ENCODE results near the gene SLCO2A1.

The SLCO2A1 gene

GRCh38 chr3:133935843-133936769 lies 93.6 kb downstream of the SLCO2A1 start:
- no peak for FAIRE-seq
- no peak for DNase-seq (ENCODE audit: insufficient read length, low spot score)

DNA sequence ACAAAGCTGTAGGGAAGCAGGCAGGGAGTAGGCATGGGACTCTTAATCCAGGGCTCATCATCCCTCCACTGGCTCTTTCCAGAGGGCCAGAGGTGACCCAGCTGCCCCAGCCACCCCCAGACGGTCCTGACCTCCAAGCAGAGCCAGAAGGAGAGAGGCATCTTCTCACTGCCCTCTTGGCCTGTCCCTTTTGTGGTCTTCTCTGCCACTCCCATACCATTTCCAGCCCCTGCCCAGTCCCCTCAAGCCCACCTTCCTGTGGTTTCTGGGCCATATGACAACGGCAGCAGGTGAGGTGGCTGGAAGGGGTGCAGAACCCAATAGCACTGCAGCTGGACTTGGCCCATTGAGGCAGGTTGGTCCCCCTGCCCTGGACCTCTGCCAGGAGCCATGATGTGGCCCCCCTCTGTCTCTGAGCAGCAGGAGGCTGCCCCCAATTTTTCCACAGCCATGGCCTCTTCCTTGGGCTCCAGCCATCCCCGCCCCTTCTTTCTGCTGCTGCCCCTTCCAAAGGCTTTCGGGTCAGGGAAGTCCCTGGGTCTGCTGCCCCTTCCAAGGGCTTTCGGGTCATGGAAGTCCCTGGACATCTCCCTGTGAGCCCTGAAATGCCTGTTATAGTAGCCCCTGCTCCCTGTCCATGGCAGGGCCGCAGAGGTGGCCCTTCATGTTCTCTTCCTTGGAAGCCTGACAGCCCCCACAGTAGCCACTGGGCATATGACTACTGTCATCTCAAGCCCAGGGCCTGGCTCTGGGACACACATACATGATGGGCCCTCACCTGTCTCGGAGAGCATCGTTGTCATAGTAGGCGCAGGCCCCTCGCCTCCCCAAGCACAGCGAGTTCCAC lies 94.5 kb downstream of the SLCO2A1 start:
- DNase-seq (ENCODE audit: insufficient read length, low spot score) (no peak), FAIRE-seq (no peak)

DNA sequence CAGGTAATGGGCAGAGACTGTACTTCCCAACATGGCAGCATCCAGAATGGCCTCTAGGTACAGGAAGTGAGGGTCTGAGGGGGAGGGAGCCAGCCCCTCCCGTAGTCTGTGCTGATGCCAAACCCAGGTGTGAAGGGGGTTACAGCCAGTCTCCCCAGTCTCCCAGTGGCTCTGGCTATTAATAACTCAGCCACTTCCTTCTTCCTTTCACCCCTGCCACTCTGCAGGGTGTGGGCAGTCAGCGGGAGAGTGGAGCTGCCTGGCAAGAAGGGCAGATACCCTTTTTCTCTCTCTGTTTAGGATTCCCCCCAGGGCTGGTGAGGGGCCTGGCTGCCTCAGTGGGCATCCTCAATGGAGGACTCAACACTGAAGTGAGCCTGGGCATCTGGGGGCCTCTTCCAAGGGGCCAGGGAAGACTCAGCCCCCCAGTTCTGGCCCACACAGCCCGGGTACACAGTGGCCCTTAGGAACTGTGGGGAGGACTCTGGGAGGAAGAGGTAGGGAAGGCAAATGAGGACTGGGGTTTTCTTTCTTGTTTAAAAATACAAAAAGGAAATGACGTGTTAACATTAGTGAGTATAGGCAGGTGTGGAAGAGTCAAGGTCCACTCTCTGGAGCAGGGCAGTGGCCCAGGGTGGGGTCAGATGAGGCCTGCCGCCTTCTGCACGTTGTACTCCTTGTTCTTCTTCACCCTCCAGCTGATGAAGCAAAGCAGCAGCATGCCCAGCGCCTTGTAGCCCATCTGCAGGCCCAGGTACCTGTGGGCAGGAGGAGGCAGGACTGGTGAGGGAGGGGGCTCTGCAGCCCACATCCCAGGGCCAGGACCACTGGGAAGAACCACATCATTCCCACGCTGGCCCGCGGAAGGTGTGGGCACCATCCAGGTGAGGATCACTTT lies 95.4 kb downstream of the SLCO2A1 start:
- no peak for DNase-seq (ENCODE audit: insufficient read length, low spot score)
- no peak for FAIRE-seq

DNA sequence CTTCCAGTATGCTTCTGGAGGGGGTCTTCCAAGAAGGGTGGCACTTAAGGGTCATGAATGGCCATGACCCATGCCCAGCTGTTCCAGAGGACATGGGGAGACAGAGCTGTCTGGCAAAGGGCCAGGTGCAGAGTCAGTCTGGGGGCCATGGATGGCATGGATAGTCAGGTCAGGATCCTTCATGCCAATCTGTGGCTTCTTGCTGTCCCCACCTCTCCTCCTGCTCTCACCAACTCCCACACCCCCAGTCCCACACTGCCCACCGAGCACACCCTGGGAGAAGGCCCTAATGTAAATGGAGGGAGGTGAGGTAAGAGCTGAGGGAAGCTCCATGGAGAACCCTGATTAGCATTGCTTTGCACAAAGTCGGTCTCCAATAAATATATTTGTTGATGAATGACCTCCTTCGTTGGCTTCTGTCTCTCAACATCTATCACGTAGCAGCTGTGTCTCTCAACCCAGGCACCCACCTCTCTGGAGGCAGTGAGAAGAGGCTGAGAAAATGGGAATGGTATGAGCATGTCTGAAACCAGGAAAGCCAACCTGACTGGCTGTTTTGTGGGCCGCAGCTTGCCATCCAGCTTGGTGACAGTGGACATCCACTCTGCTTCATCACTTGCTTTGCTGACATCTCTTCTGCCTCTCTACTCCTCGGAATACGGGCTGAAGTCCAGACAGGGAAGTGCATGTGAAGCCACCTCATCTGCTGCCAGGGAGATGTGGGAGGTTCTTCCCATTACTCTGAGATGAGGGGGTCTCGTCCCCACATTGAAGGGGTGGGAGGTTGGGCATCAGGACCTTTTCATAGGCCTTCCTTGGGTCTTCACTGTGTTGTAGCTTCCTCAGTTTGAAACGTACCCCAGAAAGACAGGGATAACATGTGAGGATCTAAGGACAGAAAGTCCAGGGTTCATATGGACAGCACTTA lies 96.4 kb downstream of the SLCO2A1 start:
- FAIRE-seq: no peak

DNA sequence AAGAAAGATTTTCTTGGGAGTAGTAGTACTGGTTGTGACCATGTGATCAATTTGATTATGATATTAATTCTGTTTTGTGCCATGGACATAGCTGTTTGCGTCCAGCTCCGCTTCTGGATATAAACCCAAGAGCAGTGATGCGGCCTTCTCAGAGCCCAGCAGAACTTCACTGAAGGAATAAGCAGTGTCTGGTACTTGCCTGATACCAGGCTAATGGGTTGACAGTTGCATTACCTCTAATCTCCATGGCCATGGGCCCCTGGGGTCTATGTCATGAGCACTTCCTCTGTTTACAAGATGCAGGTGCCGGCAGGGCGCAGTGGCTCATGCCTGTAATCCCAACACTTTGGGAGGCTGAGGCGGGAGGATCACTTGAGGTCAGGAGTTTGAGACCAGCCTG lies 97.7 kb downstream of the SLCO2A1 start:
- DNase-seq (ENCODE audit: insufficient read length, low spot score): no peak
- FAIRE-seq: no peak

More for the DNA sequence above, 96.4 kb downstream of the SLCO2A1 start:
- DNase-seq (ENCODE audit: insufficient read length, low spot score): no peak

- FAIRE-seq: no peak
These were observed 98.6 kb downstream of the SLCO2A1 start for GRCh38 chr3:133931084-133931483.

DNA sequence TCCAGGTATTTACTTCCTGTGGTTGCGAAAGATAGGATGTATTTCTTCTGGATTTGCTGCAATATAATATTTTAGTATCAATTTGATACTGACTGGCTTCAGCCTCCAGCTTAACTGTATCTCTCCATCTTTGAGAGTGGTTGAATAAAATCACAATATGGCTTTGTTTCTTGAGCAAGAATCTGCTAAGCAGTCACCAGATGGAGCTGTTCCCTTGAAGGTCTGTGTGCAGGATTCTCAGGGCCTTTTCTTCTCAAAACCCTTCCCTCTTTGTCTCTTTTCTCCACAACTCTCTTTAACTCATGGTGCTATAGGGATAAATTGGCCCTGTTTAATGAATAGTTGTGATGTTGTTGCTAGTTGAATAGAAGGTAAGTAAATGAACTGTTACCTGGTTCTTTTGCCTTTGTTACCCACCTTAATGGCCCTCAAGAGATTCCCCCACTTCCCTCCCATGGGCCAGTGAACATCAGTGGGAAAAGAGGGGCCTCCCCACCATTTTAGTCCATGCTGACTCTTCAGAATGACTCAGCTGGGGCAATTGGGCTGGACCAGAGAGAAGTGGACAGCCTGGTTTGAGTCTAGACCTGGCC lies 99.3 kb downstream of the SLCO2A1 start:
- DNase-seq (ENCODE audit: insufficient read length, low spot score): peak; percentile 62
- FAIRE-seq: no peak

More at GRCh38 chr3:133931084-133931483, 98.6 kb downstream of the SLCO2A1 start:
- no peak for DNase-seq (ENCODE audit: insufficient read length, low spot score)

- no peak for FAIRE-seq
- no peak for DNase-seq (ENCODE audit: insufficient read length, low spot score)
These were observed 100.7 kb downstream of the SLCO2A1 start for GRCh38 chr3:133928903-133929607.

GRCh38 chr3:133928136-133928893 lies 101.4 kb downstream of the SLCO2A1 start:
- FAIRE-seq (no peak), DNase-seq (ENCODE audit: insufficient read length, low spot score) (no peak)

GRCh38 chr3:133927540-133928066 lies 102.1 kb downstream of the SLCO2A1 start:
- FAIRE-seq: no peak
- peak; percentile 62 for DNase-seq (ENCODE audit: insufficient read length, low spot score)

DNA sequence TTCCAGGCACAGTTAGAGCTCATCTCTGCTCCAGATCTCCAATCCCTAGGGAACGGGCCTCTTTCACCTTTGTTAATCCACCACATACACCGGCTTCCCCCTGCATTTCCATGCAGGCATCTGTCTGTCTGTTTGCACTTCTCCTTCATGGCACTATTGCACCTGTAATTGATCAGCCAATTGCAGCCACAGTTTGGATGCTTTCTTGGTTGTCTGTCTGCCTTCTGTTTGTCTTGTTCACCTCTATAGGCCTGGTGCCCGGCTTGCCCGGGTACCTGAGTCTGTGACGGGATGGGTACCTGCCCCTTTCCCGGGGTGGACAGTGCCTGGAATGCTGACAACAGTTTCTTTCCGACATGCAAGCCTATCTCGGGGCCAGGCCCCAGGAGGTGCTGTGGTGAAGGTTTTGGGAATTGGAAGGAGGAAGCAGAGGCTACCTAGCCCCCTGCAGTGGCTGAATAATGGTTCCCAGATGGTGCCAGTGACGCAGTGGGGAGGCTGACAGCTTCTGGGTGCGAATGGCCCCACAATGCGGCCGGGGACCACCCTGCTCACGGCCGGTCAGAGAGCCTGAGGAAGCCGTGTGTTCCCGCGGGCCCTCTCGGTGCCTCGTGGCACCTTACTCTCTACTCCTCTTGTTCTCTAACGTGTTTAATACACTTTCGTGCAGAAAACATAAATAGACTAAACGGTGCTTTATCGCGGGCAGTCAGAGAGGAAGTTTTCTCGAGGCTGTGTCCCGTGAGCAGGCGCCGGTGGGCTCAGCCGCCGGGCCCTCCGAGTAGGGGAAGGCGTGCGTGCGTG lies 102.8 kb downstream of the SLCO2A1 start:
- FAIRE-seq (no peak), DNase-seq (ENCODE audit: insufficient read length, low spot score) (no peak)

GRCh38 chr3:133925960-133926735 lies 103.6 kb downstream of the SLCO2A1 start:
- DNase-seq (ENCODE audit: insufficient read length, low spot score): no peak
- no peak for FAIRE-seq

DNA sequence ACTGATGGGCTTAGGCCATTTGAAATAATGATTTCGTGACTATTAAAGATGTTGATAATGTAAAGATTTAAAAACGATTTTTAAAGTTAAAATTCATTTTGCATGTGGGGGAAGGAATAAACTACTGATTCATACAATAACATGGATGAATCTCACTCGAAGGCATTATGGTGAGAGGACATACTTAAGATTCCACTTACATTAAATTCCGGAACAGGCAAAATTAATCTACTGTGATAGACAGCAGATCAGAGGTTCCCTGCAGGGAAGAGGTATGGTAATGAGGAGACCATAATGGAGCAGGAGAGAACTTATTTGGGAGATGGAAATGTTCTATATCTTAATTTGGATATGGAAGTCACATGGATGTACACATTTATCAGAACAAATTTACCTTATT lies 105.7 kb downstream of the SLCO2A1 start:
- DNase-seq (ENCODE audit: insufficient read length, low spot score): no peak
- no peak for FAIRE-seq

DNA sequence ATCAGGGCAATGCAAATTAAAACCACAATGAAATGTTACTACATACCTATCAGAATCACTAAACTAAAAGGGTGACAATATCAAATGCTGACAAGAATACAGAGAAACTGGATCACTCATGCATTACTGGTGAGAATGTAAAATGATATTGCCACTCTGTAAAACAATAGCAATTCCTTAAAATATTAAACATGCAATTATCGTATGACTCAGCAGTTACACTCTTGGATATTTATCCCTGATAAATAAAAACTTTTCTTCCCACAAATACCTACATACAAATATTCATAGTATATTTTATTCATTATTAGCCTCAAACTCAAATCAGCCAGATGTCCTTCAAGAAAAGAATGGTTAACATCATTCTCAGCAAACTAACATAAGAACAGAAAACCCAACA lies 108.1 kb downstream of the SLCO2A1 start:
- FAIRE-seq (no peak), DNase-seq (ENCODE audit: insufficient read length, low spot score) (no peak)

DNA sequence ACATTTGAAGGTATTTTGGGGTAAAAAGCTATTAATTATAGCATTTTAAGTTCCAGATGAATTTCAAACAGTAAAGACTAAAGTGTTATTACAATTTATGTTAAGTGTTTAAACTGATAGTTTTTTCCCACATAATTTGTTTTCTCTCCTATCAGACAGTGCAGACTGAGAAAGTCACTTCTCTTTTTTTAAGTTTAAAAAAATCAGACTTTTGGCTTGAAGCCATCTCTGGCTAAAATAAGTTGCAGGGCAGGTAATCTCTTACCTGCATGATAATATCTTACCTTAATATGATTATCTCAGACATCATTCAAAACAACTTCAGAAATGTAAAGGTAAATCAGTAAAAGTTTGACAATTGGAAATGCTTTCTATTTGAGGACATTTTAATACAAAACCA lies 112.6 kb downstream of the SLCO2A1 start:
- FAIRE-seq (no peak), DNase-seq (ENCODE audit: insufficient read length, low spot score) (no peak)

All from HTR-8/SVneo (cell line).